GM21786 (cell line): ENCODE data around the gene UQCRH.
A peak's percentile ranks its signal among the peaks of the same experiment; 100 is the strongest.
"Not testable (repeated sequence)": the region's sequence is repeated elsewhere in the genome, so short reads cannot be mapped to it uniquely, and the experiment has no call there.

ENCODE experiments used
- ATAC-seq: cut with Tn5 transposase; IDR thresholded peaks from one replicate; pipeline ENCODE4 v1.9.1; 2021; ENCODE audit not compliant: unreplicated experiment

UQCRH gene

GRCh38 chr1:46298387-46298786, 5.1 kb upstream of the UQCRH start:
- ATAC-seq = no peak

DNA sequence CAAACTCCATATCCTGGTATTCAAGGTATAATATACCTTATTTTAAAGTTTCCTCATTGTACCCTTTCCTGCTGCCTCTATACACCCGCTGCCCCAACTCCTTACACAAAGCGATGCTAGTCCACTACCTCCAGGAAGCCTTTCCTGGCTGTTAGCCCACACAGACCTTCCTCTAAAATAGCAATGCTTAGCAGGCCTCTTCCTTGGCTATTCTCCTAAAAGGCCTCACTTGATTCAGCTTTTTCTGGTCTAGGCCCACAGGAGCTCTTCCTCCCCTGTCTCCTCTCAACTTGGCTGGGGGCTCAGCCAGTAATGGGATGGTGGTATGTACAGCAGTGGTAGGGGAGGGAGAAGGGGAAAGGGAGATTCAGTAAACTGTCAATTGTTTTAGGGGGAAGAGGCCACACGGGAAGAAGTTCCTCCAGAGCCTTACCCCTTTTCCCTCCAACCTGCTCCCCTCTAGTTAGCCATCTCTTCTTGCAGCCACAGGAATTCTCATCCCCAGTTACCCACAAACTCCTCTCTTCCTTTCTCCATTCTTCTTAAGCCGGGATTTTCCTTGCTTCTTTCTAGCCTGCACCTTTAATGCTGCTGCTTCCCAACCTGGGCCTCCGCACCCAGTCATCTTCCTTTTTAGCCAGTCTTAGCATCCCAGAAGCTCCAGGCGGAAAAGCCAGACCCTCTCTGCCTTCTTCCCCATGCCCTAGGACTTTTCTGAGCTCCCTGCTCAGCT, 2.7 kb upstream of the UQCRH start:
- ATAC-seq = no peak

GRCh38 chr1:46301406-46301807, 2.1 kb upstream of the UQCRH start:
- no peak for ATAC-seq

DNA sequence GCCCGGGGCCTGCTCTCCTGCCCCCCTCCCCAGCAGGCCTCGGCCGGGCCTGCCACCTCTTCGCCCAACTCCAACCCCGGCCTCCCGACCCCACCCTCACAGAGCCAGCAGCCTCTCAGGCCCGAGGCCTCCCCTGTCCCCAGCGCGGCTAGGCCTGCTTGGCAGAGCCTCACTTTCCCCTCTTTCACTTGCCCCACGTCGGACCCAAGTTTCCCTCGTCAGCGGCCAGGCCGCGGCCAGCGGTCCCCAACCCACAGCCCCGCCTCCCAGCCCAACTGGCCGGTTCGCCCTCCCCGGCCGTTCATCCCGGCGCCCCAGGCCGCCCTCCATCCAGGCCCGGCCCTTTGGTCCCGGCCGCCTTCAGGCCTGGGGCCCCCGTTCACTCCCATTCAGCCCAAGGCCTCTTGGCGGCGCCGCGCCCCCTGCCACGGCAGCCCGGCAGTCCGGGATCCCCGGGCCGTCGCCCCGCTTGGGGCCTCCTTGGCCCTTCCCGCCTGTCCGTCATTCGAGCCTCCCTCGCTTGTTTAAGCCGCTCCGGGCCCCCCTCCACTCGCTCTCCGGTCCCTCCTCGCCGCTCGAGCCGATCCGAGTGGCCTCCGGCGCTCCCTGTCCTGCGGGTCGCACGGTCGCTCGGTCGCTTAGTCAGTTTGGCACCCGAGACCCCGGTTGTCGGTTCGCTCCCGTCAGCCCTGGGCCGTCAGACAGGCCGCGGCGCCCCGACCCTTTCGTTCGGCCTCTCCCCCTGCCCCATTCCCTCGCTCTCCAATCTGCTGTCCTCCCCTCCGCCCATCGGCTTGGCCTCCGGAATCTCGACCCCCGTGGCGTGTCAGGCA, 1.5 kb upstream of the UQCRH start:
- ATAC-seq = no peak

GRCh38 chr1:46302641-46303037, 859 bp upstream of the UQCRH start:
- no peak for ATAC-seq

DNA sequence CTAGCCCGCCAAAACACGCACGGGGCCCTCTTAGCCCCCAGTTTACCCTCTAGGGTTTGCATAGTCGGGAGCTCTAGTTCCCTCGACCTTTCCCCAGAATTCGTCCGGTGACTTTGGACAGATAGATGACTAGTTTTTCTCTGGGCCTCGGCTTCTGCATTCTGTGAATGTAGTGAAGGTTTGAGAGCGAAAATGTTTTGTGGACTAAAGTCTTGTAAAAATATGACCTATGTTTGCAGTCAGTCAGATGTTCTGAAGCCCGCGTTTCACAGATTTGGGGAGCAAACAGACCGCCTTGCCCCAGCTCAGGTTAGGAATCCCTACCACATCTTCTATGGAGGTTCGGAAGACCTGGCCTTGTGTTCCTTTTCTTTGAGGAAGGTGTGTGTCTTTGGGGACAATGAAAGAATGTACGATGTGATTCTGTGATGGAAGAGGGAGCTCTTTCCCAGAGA, 401 bp downstream of the UQCRH start:
- ATAC-seq = peak; percentile 1

- no peak for ATAC-seq
Measured at GRCh38 chr1:46306159-46306530, 2.6 kb downstream of the UQCRH start.

GRCh38 chr1:46309401-46310159, 6.1 kb downstream of the UQCRH start:
- no peak for ATAC-seq

- no peak for ATAC-seq
Measured at GRCh38 chr1:46310321-46310720, 6.8 kb downstream of the UQCRH start.

- ATAC-seq = no peak
Measured at GRCh38 chr1:46315669-46316403, 12.3 kb downstream of the UQCRH start.

DNA sequence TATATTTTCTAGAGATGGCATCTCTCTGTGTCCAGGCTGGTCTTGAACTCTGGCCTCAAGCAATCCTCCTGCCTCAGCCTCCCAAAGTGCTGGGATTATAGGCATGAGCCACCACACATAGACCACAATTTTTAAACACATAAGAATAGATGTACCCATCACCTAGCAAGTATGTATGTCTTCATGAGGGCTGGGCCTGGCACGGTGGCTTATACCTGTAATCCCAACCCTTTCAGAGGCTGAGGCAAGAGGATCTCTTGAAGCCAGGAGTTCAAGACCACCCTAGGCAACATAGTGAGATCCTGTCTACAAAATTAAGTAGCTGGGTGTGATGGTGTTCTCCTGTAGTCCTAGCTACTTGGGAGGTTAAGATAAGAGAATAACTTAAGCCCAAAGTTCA, 13.8 kb downstream of the UQCRH start:
- no peak for ATAC-seq

GRCh38 chr1:46319301-46319700, 15.8 kb downstream of the UQCRH start:
- ATAC-seq = not testable (repeated sequence)

GRCh38 chr1:46319960-46320914, 16.7 kb downstream of the UQCRH start:
- not testable (repeated sequence) for ATAC-seq

GRCh38 chr1:46322191-46322590, 18.7 kb downstream of the UQCRH start:
- not testable (repeated sequence) for ATAC-seq

GRCh38 chr1:46325285-46326076, 22.0 kb downstream of the UQCRH start:
- ATAC-seq = not testable (repeated sequence)

GRCh38 chr1:46328182-46328581, 24.7 kb downstream of the UQCRH start:
- not testable (repeated sequence) for ATAC-seq

DNA sequence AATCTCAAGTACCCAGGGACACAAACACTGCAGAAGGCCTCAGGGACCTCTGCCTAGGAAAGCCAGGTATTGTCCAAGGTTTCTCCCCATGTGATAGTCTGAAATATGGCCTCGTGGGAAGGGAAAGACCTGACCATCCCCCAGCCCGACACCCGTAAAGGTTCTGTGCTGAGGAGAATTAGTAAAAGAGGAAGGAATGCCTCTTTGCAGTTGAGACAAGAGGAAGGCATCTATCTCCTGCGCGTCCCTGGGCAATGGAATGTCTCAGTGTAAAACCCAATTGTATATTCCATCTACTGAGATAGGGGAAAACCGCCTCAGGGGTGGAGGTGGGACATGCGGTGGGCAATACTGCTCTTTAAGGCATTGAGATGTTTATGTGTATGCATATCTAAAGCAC, 26.3 kb downstream of the UQCRH start:
- ATAC-seq = not testable (repeated sequence)

DNA sequence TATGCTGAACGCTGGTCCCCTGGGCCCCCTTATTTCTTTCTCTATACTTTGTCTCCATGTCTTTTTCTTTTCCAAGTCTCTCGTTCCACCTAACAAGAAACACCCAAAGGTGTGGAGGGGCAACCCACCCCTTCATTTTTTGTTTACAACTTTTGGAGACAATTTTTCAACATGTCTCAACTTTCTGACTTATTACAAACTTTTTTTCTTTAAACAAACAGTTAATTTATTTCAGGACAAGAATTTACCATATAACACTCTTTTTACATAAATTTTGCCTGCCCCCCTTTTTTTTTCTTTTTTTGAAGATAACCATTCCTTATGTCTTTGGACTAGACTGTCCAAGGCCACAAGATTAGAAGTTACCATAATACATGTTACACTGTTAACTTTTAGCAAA, 26.9 kb downstream of the UQCRH start:
- not testable (repeated sequence) for ATAC-seq
